NK-92 treated with Interleukin-12 subunit alpha and Interleukin-12 subunit beta, amount 100 ng/mL, for 24 hours (cell line): ENCODE results near the gene GOLGB1.
"Not testable (repeated sequence)": the region's sequence is repeated elsewhere in the genome, so short reads cannot be mapped to it uniquely, and the experiment has no call there.

Source experiments
- DNase-seq: peaks from one replicate; lab custom pipeline; 2025; lab: John Stamatoyannopoulos, UW

Gene GOLGB1, protein sequence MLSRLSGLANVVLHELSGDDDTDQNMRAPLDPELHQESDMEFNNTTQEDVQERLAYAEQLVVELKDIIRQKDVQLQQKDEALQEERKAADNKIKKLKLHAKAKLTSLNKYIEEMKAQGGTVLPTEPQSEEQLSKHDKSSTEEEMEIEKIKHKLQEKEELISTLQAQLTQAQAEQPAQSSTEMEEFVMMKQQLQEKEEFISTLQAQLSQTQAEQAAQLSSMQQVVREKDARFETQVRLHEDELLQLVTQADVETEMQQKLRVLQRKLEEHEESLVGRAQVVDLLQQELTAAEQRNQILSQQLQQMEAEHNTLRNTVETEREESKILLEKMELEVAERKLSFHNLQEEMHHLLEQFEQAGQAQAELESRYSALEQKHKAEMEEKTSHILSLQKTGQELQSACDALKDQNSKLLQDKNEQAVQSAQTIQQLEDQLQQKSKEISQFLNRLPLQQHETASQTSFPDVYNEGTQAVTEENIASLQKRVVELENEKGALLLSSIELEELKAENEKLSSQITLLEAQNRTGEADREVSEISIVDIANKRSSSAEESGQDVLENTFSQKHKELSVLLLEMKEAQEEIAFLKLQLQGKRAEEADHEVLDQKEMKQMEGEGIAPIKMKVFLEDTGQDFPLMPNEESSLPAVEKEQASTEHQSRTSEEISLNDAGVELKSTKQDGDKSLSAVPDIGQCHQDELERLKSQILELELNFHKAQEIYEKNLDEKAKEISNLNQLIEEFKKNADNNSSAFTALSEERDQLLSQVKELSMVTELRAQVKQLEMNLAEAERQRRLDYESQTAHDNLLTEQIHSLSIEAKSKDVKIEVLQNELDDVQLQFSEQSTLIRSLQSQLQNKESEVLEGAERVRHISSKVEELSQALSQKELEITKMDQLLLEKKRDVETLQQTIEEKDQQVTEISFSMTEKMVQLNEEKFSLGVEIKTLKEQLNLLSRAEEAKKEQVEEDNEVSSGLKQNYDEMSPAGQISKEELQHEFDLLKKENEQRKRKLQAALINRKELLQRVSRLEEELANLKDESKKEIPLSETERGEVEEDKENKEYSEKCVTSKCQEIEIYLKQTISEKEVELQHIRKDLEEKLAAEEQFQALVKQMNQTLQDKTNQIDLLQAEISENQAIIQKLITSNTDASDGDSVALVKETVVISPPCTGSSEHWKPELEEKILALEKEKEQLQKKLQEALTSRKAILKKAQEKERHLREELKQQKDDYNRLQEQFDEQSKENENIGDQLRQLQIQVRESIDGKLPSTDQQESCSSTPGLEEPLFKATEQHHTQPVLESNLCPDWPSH (N-terminal part only)

DNA sequence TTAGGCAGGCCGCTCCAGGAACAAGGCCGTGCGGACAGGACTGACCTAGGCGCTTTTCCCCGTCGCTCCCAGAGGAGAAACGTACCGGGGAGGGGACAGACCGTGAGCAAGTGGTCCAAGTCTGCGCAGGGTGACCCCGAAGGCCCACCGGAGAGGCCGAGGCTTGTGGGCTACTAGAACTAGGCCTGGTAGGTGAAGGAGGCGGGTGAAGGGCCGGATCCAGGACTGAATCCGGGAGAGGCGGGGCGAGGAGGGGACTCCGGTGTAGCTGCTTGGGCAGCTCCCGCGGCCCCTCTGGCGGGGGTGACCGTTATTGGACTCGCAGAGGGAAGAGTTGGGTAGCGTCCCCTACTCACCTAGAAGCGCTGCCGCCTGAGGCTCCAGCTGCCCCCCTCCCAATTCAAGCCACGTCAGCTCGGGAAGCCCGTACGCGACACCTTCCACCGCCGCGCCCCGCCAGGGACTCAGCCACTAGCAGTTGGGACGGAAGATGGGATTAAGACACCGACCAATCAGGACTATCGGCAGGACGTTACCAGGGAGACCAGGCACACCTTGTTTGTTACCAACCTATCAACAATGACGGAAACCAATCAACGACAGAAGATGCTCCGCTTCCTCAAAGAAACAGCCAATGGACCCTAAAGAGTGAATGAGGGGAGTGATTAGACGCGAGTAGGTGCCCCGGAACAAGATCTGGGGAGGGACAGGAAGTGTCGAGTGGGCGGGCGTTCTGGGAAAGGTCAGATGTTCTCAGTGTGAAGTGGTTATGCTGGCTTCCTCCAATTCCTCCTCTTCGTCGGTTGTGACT, at the start of gene GOLGB1:
GOLGB1 (minus strand) TSS at position 466 of the 811 bp plus-strand sequence. CDS start 18,770 bp downstream, outside the sequence.
- peak; percentile 99 for DNase-seq

DNA sequence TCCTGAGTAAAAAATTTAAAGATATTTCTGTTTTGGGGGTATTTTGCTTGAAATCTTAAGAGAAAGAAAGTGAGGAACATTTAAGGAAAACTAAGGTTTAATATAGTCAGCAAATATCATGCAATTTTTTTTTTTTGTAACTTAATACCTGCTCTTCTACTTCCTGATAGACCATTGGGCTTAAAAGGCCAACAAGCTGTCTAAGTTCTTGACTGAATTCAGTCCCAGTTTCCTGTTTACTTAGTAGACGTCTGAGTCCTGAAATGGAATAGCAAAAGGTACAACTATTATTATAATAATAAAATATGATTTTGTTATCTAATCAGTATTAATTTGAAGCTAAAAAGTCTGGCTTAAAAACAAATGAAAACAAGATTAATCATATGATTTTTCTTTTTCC, 47.4 kb upstream of the GOLGB1 start:
- no peak for DNase-seq

DNA sequence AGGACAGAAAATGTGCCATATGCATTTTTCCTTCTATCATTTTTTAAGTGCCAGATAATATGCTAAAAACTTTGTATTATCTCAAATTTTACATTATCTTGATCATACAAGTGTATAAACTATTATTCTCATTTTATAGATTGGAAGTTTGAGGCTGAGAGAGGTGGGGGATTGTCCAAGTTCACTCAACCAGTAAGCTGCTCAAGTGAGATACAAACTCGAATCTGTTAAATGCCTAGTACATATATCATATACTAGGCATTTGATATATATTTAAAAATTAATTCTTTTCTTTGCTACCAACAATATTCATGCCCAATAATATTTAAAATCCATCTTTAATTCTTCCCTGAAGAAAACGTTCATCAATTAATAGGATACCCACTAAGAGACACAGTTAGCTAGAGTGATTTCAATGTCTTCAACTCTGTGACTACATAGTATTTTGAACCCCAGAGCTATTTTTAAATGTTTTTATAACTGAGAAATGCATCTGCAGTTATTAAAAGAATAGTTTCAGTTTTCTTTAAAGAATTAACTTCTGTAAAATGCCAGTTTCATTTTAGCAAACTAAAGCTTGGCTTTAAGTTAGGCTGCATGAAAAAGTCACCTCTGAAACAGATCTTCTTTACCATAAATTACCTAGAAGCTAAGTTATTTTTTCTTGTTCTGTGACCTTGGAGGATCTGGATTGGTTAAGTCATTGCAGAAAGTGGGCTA, 44.9 kb upstream of the GOLGB1 start:
- DNase-seq, result no peak

DNA sequence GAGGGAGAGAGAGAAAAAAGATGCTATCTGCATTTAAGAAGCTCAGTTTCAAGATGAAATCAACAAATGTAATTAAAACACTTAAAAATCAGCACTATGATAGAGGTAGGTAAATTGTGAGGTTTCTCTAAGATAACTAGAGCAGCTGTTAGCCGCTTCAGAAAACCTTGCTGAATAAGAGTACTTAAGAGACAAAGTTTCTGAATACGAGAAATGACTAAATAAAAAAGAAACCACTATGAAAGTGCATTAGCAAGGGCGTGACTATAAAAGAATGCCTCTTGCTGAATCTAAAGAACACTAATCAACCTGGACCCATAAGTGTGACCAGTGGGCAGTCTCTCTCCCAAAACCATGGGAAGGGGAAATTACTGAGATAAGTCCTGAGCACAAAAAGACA, 43.5 kb upstream of the GOLGB1 start:
- DNase-seq, result no peak

DNA sequence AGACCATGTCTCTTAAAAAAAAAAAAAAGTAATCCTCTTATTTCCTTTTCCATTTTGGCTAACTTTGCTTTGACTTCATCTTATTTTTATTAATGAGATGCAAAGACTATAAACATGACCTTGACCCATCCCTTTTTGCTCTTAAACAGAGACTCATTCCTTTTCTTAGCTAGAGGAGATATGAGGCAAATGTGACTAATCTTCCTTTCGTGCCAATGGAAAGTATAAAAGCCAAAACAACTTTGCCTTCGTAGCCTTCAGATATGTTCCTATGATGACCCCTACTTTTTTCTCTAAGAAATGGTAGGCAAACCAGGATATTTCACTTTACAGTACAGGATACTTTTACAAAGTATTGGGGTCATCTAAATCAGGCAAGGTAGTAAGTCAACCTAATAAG, 36.9 kb upstream of the GOLGB1 start:
- DNase-seq, result no peak

DNA sequence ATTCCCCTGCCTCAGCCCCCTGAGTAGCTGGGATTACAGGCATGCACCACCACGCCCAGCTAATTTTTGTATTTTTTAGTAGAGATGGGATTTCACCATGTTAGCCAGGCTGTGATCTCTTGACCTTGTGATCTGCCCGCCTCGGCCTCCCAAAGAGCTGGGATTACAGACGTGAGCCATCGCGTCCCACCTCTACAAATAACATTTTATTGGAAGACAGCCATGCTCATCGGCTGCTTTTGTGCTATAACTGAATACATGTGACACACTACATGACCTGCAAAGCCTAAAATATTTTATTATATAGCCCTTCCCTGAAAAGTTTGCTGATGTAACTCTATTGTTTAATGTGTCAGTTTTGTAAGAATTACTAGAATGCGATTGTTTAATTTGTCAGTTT, 33.2 kb upstream of the GOLGB1 start:
- DNase-seq, result not testable (repeated sequence)

DNA sequence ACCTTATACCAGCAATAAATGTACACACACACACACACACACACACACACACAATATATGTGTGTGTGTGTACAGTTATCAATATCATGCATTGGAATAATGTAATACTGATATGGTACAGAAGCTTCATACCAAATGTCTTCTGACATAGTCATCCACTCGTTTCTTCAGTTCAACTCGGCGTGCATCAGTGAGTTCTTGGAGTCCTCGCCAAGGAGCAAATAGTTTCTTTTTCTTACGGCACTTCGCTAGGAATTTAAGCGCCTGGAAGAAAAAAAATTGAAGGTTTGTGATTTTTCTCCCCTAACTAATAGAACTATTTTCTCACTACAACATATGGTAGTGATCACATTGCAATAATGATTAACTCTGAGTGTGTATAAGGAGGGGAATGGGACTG, 32.1 kb upstream of the GOLGB1 start:
- DNase-seq, result no peak

DNA sequence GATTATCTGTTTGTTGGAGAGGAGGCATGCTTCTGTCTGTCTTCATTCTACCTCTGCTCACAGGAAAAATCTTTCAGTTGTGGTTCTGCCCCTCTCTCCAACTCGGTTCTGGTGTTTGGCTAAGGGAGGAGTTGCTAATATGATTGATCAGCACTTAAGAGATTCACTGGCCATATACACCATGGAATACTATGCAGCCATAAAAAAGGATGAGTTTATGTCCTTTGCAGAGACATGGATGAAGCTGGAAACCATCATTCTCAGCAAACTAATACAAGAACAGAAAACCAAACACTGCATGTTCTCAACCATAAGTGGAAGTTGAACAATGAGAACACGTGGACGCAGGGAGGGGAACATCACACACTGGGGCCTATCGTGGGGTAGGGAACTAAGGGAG, 25.6 kb upstream of the GOLGB1 start:
- not testable (repeated sequence) for DNase-seq

DNA sequence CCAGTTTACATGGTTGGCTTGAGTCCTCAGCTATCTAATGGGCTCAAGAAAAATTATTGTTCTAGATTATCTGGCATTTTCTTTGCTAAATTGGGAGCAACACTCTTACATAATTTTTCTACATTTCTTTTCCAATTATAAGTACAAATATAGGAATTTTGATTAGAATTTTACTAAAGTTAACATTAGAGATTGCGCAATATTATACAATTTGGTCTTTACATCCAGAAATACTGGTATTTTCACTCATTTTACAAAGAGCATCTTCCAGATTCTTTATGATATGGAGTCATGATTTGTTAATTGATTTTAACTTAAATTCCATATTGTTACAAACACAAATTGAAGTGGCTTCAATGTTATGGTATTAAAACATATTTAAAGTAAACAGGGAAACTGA, 19.7 kb upstream of the GOLGB1 start:
- no peak for DNase-seq

DNA sequence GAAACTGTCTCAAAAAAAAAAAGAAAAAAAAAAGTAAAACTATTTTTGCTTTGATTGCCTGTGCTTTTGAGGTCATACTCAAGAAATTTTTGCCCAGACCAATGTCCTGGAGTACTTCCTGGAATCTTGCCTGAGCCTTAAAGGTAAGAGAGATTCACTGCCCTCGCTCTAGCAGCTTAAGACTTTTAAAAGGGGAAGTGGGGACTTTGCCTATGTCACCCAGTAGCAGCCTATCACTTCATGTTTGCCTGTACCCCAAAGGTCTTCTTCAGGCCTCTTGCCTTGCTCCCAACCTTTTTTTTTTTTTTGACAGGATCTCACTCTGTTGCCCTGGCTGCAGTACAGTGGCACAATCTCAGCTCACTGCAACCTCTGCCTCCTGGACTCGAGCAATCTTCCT, 18.9 kb upstream of the GOLGB1 start:
- DNase-seq, result no peak

DNA sequence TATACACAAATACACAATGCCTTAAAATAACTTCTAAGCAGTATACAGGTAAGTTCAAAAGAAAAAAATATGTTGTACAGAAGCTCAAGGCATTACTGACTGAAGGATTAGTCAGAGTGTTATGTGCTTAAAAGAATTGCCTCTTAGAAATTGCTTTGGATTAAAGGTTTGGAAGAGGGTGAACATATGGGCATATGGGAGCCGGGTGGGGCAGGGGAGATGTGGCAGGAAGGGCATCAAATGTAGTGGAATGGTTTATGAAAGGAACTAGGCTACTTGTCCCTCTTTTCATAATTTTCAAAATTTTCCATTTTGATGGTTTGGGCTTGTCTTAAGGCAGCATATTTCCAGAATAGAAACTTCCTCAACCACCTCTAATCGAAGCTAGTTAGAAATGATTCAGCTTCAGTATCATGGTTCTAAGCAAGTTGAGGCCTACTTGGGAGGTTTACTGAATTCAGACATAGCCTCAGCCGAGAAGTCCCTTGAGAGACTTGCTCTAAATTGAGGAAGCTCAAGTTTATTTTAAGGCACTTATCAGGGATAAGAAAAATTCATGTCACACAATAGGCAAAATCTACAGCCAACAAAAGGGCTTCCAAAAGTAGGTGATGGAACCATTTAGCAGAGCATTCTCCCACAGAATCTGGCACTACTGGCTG, 10.1 kb upstream of the GOLGB1 start:
- no peak for DNase-seq

DNA sequence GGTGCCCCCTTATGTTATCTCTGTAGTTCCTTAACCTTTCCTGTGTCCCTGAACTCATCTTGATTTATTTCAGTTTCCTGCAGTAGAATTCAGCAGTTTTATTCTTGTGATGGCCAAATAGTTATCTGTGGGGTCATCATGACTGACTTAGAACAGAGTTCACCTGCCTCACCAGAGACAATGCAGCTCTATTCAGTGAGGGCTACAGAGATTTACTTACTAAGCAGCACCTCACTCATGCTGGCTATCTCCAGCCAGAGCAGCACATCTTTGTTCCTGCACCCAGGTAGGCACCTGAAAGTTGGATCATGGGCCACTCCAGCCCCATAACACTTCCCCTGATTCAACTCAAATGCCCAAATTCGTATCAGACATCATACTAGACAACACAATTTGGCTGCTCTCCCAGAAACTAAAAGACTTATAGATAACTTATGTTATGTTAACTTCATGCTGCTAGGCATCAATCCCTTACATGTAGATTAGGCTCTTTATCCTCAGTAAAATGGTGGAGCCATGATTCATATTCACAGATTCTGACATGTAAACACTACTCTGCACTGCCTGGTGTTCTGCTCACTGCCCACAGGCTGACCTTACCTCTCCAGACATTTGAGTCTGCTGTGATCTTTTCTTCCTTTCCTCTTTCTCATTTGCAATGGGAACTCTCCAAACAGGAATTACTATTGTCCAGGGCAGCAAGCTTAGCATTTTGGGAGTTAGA, 9.3 kb upstream of the GOLGB1 start:
- no peak for DNase-seq

DNA sequence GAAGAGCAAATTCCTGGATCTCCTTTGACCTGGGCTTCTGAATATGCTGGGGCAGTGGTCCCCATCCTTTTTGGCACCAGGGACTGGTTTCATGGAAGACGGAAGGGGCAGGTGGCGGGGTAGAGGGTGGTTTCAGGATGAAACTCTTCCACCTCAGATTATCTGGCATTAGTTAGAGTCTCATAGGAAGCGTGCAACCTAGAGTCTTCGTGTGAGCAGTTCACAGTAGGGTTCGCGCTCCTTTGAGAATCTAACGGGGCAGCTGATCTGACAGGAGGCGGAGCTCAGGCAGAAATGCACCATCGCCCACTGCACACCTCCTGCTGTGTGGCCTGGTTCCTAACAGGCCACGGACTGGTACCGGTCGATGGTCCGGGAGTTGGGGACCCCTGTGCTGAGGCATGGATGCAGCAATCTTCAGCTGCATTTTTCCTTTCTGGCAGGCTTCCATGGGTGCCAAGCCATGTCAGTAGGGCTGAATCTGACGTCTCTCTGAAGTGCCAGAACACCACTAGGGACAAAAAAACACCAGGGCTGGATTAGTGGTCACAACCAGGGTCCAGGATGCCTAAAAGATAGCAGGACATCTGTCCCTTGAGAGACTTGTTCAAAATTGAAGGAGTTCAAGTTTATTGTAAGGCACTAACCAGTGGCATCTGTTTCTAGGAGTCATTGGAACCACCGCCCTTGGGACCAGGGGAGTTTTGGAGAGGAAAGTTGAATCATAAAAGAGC, 8.4 kb upstream of the GOLGB1 start:
- no peak for DNase-seq

DNA sequence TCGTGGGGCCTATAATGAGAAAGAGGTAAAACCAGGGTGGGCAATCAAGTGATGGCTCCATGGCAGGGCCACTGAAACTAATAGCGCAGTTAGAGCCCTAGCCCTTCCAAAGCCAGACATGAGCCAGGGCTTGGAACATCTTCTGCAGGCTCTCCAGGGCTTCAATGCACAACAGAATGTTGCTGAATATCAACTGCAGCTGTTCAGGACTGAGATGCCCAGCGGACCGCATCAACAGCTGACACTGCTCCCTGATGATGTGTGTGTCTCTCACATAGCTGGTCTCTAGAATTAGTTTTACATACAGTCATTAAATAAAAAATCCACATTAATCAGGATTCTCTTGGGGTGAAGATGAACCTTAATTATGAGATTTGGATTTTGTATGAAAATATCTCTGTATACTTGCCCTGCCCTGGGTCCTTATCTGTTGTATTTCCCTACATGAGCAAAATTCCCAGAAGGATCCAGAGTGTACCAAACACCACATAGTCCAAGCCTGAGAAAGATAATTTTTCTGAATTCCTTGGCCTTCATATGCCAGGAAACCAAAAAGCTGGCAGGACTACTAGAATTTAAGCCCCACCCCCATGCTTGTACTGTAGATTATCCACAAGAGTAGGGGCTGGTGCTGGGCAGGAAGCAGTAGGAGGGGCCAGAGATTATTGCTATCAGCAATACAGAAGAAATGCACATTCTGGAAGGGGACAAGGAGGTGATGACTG, 7.7 kb upstream of the GOLGB1 start:
- no peak for DNase-seq

DNA sequence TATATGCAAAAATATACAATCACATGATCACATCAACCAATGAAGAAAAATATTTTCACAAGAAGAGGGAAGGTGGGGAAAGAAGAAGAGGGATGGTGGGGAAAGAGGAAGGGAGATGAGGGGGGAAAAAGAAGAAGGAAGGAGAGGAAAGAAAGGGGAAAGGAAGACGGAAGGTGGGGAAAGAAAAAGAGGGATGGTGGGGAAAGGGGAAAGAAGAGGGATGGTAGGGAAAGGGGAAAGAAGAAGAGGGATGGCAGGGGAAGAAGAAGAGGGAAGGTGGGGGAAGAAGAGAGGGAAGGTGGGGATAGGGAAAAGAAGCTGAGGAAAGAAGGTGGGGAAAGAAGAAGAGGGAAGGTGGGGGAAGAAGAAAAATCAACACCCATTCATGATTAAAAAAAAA, 3.2 kb upstream of the GOLGB1 start:
- DNase-seq, result no peak

DNA sequence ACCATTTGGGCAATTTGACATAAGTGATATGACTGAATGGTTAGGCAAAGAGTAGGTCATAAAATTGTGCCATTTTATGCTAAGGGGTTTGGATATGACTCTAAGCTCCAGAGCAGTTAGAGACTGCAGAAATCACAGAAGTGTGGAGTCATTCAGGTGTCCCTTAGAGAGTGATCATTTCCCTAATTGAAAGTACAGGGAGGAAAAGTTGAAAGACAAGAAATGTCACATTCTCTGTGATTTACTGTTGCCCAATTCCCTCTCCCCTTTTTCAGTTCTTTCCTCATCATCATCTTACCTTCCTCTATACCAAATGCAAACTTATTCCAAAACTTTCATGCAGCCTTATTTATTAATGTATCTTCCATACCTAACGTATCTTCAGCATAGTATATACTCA, 2.7 kb upstream of the GOLGB1 start:
- no peak for DNase-seq

DNA sequence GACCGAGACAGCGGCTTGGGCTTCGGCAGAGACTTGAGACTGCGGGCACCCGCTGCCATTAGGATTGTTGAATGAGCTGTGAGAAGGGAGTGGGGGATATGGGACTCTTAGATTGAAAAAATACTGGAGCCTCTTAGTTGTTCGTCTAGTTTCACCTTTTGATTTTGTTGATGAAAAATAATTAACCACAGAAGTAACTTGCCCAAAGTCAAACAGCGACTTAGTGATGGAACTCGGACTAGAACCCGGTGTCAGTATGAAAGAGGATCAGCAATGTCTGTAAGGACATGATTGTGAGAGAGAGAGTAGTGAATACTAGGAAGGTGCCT, 510 bp upstream of the GOLGB1 start:
- DNase-seq, result no peak

DNA sequence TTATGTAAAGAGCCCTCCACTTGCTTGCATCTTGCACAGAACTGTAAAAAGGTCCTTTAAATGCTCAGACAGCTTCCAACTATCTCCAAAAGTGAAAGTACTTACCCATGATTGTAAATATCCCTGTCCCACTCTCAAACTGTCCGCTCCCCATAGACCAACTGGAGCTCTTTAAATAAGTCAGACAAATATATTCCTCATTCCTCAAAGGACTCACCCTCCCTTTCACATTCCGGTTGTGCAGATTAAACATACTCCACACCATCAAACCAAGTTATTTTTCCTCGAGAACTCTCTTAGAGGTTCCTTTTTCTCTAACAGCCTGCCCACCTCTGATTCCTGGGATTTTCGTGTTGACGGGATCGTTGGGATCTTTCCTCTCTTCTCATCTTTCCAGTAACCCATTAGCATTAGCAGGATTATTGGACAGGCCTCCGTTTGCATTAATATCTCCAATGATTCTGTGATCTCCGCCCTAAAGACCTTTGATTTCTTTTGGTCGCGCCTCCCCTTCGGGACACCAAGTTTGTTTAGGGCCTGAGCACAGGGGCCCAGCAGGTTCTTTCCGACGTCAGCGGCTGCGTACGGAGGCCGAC, 763 bp downstream of the GOLGB1 start:
- no peak for DNase-seq
